GM10266 (cell line): ENCODE results near the gene AGMAT.

Experiments used
- DNase-seq: peaks from one replicate; pipeline ENCODE4 v3.0.0; 2012; ENCODE audit errors: extremely low spot score
- CTCF ChIP-seq: IDR thresholded peaks from 2 replicates; pipeline ENCODE4 v1.5.1; 2012; ENCODE audit warnings: mild to moderate bottlenecking, low read depth; ENCODE audit not compliant: control insufficient read depth, insufficient read depth; ENCODE audit errors: missing control alignments

Gene AGMAT

GRCh38 chr1:15583016-15583706 is 1.7 kb downstream of the AGMAT start:
- TF ChIP-seq CTCF: no peak
- no peak for DNase-seq

GRCh38 chr1:15579683-15580047 is 5.2 kb downstream of the AGMAT start:
- TF ChIP-seq CTCF: no peak

GRCh38 chr1:15578921-15579682 is 5.7 kb downstream of the AGMAT start:
- TF ChIP-seq CTCF: no peak
- DNase-seq: peak; percentile 42

More at GRCh38 chr1:15579683-15580047, 5.2 kb downstream of the AGMAT start:
- peak; percentile 59 for DNase-seq

GRCh38 chr1:15577691-15578090 is 7.2 kb downstream of the AGMAT start:
- no peak for TF ChIP-seq CTCF
- DNase-seq: no peak

GRCh38 chr1:15575549-15576150 is 9.2 kb downstream of the AGMAT start:
- TF ChIP-seq CTCF: no peak
- no peak for DNase-seq

GRCh38 chr1:15574741-15575140 is 10.1 kb downstream of the AGMAT start:
- no peak for DNase-seq
- no peak for TF ChIP-seq CTCF

- no peak for TF ChIP-seq CTCF
- no peak for DNase-seq
Measured at GRCh38 chr1:15573477-15573876, 11.4 kb downstream of the AGMAT start.
